Hepatocyte (in vitro differentiated cells): ENCODE data around the gene CFC1. TPM values are rescaled to one million over a fixed set of nuclear protein-coding genes. Genes with fewer than 3 reads are reported as not detected.

ENCODE experiments used
- polyA plus RNA-seq: library from polyadenylated mRNA; unstranded; fragments of >200 nt; fragmentation: Nextera tagmentation; extraction: Ambion mirVana; gene quantifications from 2 replicates; pipeline ENCODE4 v1.2.1, GENCODE V29; 2016
- small RNA-seq: library from RNA; depleted of rRNA; stranded (forward); fragments of <200 nt; gene quantifications from one replicate; pipeline ENCODE3, GENCODE V24; 2014
- total RNA-seq: library from RNA; depleted of rRNA; stranded (reverse); fragments of >200 nt; gene quantifications from 2 replicates; pipeline ENCODE4 v1.2.3, GENCODE V29; 2014

The CFC1 gene
- total and polyA plus RNA-seq, 2 experiments from 2014 or later = 15.1 to 16.9 TPM

Small RNAs within 50 kb of the gene (small RNA-seq; reads per million reads assigned to genes)
- gene RF00017 (not detected), gene RNU6-848P (not detected)

Other genes starting within 250 kb of the CFC1 start
- gene PTPN18, start 243.5 kb downstream of the CFC1 start, total RNA-seq = 34.8 and 35.7 TPM in 2 replicates
- gene PTPN18, start 243.5 kb downstream of the CFC1 start, polyA plus RNA-seq = 34.7 and 41.6 TPM in 2 replicates
- gene POTEI, start 90.2 kb downstream of the CFC1 start, total RNA-seq = 1.9 and 2.9 TPM in 2 replicates
- gene POTEI, start 90.2 kb downstream of the CFC1 start, polyA plus RNA-seq = 1.2 TPM in 2 replicates
- gene CFC1B, start 78.4 kb downstream of the CFC1 start, total RNA-seq = not detected in 2 replicates
- gene CFC1B, start 78.4 kb downstream of the CFC1 start, polyA plus RNA-seq = not detected in 2 replicates
- 0.17 and 0.76 TPM in 2 replicates for gene POTEJ, start 11.9 kb upstream of the CFC1 start, total RNA-seq
- gene POTEJ, start 11.9 kb upstream of the CFC1 start, polyA plus RNA-seq = not detected in 2 replicates
- gene GPR148, start 129.5 kb upstream of the CFC1 start, total RNA-seq = not detected in 2 replicates
- gene GPR148, start 129.5 kb upstream of the CFC1 start, polyA plus RNA-seq = not detected in 2 replicates
- 1.00 and 1.4 TPM in 2 replicates for gene AMER3, start 156.0 kb upstream of the CFC1 start, total RNA-seq
- 0.05 and 0.50 TPM in 2 replicates for gene AMER3, start 156.0 kb upstream of the CFC1 start, polyA plus RNA-seq
- gene ARHGEF4, start 237.3 kb upstream of the CFC1 start, total RNA-seq = 15.8 and 17.8 TPM in 2 replicates
- gene ARHGEF4, start 237.3 kb upstream of the CFC1 start, polyA plus RNA-seq = 11.2 and 17.3 TPM in 2 replicates